HG03159 (cell line): ENCODE results near the gene BLTP2.
"Not testable (repeated sequence)": the region's sequence is repeated elsewhere in the genome, so short reads cannot be mapped to it uniquely, and the experiment has no call there.

Experiments
- ATAC-seq: cut with Tn5 transposase; IDR thresholded peaks from one replicate; pipeline ENCODE4 v1.9.1; 2021; ENCODE audit warnings: mild to moderate bottlenecking, moderate library complexity; ENCODE audit not compliant: unreplicated experiment

The BLTP2 gene

DNA sequence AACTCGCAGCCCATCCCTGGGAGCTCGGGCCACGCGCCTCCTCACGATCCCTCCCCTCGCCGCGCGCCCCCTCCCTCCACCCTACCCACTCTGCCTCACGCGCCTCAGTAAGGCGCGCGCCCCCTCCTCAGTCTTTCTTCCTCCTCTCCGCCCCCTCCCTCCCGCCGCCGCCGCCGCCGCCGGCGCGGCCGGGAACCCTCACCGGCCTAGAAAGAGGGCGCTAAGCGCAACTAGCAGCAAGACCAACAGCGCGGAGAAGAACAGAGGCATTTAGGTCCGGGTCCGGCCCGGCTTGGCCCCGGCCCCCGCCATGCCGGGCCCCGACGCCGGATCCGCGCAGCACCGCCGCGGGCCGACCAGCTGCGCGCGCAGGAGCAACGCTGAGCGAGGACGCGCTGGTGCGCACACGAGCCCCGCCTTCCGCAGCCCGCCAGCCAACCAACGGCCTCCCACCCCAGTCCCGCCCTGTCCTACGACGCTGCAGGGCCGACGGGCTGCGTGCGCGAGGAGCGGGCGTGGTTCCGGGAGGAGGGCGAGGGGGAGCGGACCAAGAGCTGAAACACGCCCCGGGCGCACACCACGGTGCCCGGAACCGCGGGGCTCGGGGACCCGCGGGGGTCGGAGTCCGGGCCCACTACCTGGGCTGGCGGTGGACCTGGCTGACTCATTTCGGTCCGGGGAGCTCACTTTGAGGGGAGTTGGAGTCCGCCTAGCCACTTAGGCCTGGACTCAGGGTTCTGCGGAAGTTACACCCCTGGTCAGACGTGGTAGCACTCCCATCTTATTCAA, at the start of gene BLTP2:
Gene BLTP2, minus strand, starts transcription at position 372 of the 789 bp plus-strand sequence. Its CDS starts 102 bp downstream, at position 270.
- peak; percentile 86 for ATAC-seq

DNA sequence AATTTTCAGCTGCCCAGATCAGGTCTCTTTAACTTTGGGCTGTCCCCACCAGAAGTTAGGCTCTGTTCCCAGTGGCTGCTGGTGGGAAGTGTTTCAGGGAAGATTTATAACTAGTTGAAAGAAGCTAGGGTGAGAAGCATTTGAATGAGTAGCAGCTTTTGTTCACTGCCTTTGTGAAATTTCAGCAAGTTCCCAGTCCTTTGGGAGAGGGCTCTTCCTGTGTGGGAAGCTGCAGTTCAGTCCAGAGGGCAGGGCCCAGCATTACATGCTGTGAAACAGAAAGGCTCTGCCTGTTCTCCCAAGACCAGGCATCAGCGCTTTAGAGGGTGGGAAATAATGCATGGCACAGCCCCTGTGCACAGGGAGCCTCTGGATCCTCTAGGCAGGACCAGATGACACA, 48.9 kb upstream of the BLTP2 start:
- ATAC-seq, result no peak

DNA sequence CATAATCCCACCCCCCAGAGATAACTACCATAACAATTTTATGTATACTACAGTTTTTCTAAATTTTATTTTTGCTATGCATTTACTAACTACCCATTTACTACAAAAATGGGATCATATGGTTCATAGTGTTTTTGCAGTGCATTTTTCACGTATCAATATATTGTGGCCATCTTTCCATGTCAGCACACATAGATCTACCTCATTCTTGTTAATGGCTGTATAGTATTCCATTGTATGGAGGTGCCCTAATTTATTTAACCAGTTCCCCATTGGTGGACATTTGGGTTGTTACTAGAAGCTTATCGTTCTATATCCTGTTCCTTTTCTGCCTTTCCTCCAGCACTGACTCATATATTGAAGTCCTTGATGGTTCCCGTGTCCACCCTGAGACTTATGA, 44.1 kb upstream of the BLTP2 start:
- no peak for ATAC-seq

DNA sequence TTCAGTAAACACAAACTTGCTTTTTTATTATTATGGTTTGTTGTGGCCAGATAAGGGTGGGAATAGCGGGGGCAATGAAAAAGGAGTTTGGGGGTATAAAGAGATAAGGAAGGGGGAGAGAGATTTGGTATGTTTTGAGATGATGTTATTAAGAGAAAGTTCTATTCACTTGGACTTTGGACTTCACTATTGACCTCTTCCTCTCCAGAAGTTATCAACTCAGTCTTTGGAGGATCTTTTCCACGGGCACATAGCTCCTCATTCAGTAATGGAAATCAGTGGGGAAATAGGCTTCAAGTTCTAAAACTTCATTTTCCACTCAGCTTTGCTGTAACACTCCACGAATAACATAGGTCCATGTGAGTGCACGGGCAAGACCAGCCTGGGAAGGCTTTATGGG, 43.5 kb upstream of the BLTP2 start:
- no peak for ATAC-seq

DNA sequence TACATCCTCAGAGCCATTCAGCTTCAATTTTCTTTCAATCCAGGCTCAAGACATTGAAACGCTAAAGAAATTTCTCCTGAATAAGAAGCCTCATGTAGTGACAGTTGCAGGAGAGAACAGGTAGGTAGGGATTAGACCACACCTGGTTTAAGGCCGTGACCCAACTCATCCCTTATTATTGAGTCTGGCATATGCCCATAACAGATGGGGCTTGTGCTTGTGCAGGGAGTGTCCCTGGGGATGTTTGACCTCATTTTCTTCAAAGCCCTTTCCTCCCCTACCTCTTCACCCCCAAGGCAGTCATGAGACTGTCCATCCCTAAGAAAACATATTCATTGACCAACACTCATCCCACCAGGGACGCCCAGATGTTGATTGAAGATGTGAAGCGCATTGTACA, 41.3 kb upstream of the BLTP2 start:
- ATAC-seq, result no peak

DNA sequence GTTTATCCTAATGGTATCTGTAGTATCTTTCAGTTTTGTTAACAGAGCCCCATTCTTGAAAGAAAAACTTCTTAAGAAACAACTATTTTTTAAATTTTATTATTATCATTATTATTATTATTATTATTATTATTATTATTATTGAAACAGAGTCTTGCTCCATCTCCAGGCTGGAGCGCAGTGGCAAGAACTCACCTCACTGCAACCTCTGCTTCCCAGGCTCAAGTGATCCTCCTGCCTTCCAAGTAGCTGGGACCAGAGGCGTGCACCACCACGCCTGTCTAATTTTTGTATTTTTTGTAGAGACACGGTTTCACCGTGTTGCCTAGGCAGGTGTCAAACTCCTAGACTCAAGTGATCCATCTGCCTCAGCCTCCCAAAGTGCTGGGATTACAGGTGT, 40.4 kb upstream of the BLTP2 start:
- ATAC-seq, result no peak

DNA sequence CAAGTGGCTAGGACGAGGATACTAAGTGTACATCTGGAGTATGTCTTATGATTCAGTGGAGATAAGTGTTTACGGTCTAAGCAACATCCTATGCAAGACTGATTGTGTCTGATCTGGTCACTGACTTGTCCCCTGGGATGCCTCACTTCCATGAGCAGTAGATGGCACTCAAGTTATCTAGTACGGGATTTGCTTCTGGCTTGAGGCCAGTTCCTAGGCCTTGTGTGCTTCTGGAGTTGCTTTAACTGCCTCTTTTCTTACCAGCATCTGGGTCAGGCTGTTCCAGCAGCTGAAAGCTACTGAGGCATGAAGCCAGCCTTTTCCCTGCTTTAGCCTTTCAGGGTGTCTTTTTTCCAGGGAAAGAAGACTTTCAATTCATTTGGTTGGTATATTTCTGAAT, 40.0 kb upstream of the BLTP2 start:
- no peak for ATAC-seq

DNA sequence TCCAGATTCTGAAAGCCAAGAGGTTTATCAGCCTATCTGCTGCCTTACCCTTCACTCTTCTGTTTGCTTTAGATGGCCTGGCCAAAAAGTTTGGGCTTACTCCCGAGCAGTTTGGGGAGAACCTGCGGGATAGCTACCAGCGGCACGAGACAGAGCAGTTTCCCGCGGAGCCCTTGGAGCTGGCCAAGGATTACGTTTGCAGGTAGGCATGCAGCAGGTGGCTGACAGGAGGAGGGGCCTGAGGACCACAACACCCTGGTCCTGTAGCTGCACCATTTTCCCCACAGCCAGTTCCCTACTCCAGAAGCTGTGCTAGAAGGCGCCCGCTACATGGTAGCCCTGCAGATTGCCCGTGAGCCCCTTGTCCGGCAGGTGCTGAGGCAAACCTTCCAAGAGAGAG, 37.7 kb upstream of the BLTP2 start:
- ATAC-seq, result no peak

DNA sequence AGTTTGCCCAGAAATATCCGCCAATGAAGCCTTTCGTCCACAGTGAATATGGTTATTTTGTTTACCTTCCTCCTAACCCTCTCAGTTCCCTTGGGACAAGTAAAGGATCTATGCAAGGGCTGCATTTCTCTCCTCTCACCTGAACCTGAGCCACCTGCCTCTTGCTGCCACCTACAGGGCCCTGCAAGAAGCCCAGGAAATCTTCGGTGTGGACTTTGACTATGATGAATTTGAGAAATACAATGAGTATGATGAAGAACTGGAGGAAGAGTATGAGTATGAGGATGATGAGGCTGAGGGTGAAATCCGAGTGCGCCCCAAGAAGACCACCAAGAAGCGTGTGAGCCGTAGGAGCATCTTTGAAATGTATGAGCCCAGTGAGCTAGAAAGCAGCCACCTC, 31.0 kb upstream of the BLTP2 start:
- ATAC-seq, result no peak

DNA sequence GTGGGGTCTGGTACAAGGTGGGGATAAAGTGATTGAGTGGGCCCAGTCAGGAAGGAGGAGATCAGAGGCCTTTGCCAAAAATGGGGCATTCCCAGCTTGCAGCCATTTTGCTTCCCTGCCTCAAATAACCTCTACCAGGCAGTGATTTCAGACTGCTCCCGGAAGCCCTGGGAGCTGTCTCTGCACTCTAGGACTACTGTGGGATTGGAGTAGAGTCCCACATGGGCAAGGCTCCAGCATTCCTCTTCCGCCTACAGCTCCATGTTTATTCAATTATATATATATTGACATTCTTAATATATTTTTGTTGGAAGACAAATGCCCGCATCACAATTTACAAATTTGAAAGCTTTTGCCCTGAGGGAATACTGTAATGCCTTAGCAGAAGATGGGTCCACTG, 30.5 kb upstream of the BLTP2 start:
- ATAC-seq, result no peak

DNA sequence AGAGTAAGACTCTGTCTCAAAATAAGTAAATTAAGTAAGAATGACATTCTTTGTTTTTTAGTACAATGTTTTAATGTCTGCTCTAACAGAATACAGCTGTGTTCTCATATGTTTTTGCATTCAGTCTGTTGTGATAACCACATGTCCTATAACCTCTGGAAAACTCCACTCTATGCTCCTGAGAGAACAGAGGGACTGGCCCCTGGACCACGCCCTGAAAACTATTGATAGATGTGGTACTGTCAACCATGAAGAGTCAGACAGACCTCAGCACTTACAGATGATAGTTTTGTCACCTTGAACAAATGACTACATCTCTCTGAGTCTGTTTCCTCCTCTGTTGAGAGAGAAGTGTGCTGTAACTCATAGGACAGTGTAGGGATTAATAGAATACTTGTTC, 25.0 kb upstream of the BLTP2 start:
- no peak for ATAC-seq

DNA sequence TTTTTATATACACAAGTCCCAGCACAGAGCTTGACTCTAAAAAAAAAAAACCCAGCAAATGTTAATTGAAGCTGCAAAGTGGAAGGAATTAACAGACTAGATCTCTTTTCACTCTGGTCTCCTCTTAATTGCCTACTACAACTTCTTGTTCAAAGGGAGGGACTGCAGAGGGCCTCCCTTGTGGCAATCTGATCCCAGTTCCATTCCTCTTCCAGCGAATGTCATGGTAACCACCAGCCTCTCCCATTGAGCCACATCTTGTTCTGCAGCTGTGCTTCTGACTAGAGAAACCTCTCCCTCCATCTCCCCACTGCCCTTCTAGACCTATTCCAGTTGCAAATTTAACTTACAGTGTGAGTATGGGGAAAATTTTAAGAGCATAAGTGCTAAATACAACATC, 22.9 kb upstream of the BLTP2 start:
- ATAC-seq, result no peak

DNA sequence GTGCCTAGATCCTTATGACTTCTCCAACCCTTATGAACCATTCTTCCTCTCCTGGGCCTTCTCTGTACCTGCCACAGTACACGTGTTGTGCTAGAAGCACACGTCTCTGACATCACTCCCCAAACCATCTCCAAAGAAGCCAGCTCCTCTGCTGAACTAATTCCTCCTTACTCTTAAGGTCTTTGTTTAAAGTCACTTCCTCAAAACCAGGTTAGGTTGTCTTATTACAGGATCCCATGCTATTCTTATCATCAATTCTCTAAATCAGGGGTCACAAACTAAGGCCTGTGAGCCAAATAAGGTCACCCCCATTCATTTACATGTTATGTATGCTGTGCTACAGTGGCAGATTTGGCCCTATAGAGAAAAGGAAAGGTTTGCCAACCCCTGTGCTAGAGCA, 21.0 kb upstream of the BLTP2 start:
- ATAC-seq, result no peak

DNA sequence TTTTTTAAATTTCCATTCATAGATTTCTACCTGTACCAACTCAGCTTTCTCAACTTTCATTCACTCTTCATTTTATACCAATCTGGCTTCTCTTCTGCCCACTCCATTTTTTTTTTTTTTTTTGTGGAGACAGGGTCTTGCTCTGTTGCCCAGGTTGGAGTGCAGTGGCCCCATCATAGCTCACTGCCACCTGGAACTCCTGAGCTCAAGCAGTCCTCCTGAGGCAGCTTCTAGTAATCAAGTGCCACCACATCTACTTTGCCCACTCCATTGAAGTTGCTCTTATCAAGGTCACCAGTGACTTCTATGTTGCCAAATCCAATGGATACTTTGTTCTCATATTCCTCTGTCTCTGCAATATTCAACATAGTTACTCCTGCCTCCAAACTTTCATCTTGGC, 18.8 kb upstream of the BLTP2 start:
- ATAC-seq, result no peak

DNA sequence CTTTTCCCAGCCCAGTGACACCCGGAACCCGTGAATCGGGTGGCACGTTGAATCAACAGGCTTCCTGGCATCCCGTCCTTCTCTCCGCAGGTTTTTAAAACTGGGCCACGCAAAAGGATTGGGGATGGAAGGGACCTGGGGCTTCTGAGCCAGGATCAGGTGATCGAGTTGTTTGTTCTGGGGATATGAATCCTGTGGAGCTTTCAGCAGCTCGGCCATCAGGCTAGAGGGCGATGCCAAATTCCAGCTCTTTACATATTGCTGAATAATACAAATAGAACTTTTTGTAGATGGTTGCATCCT, 17.5 kb upstream of the BLTP2 start:
- no peak for ATAC-seq

DNA sequence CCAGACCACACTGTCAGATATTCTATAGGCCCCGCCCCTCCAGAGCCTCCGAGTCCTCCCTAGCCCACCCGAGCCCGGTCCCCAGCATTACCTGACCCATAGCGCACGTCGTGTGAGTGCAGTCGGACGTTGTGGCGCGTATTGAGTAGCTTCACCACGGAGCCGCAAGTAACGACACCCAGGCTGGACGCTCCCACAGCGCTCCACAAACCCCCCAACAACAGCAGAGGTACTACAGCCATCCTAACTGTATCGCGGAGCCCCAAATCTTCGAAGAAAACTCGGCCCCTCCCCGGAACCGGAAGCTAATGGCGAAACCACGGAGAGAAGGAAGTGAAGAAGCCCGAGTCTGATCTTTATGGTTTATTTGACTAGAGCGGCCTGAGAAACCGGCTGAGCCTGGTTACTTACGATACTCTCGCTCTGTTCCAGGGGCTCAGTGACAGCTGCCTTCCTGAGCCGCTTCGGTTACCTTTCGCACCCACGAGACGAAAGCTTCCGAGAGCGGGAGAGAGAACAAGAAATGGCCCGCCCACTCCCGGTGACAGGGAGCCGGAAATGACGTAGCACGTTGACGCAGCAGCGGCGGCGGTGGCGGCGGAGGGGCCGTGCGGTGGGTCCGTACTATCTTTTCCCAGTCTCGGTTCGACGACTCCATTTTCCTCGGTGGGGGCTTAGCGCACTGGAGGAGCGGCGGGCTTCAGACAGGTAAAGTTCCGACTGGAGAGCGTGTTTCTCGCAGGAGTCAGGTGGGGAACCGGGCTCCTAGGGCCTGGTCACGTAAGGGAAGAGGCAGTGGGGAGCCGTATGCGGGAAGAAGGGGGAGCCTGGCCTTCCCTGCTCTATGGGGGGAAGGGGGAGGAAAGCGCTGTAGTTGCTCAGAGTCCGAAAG, 16.9 kb upstream of the BLTP2 start, which contains the start of the genes SDF2 and SUPT6H:
Gene SDF2, minus strand, starts transcription at position 272 of the 892 bp plus-strand sequence. Its CDS starts 30 bp downstream, at position 242.
Gene SUPT6H, plus strand, starts transcription at position 571 of the 892 bp plus-strand sequence. CDS start 11,197 bp downstream, outside the sequence.
- peak; percentile 81 for ATAC-seq

DNA sequence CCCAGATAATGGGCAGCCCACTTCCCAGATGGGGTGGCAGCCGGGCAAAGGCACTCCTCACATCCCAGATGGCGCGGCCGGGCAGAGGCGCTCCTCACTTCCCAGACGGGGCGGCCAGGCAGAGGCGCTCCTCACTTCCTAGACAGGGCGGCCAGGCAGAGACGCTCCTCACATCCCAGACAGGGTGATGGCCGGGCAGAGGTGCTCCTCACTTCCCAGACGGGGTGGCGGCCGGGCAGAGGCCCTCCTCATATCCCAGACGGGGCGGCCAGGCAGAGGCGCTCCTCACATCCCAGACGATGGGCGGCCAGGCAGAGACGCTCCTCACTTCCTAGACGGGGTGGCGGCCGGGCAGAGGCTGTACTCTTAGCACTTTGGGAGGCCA, 14.5 kb upstream of the BLTP2 start:
- ATAC-seq, result not testable (repeated sequence)

DNA sequence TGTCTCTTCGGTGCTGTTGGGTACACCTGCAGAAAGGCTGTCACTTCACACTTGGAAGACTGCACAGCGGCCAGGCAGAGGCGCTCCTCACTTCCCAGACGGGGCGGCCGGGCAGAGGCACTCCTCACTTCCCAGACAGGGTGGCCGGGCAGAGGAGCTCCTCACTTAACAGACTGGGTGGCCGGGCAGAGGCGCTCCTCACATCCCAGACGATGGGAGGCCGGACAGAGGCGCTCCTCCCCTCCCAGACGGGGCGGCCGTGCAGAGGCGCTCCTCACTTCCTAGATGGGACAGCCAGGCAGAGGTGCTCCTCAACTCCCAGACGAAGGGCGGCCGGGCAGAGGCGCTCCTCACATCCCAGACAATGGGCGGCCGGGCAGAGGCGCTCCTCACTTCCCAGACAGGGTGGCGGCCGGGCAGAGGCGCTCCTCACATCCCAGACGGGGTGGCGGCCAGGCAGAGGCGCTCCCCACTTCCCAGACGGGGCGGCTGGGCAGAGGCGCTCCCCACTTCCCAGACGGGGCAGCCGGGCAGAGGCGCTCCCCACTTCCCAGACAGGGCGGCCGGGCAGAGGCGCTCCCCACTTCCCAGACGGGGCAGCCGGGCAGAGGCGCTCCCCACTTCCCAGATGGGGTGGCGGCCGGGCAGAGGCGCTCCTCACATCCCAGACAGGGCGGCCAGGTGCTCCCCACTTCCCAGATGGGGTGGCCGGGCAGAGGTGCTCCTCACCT, 14.0 kb upstream of the BLTP2 start:
- ATAC-seq, result not testable (repeated sequence)

DNA sequence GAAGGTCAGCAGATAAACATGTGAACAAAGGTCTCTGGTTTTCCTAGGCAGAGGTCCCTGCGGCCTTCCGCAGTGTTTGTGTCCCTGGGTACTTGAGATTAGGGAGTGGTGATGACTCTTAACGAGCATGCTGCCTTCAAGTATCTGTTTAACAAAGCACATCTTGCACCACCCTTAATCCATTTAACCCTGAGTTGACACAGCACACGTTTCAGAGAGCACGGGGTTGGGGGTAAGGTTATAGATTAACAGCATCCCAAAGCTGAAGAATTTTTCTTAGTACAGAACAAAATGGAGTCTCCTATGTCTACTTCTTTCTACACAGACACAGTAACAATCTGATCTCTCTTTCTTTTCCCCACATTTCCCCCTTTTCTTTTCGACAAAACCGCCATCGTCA, 13.4 kb upstream of the BLTP2 start:
- not testable (repeated sequence) for ATAC-seq

DNA sequence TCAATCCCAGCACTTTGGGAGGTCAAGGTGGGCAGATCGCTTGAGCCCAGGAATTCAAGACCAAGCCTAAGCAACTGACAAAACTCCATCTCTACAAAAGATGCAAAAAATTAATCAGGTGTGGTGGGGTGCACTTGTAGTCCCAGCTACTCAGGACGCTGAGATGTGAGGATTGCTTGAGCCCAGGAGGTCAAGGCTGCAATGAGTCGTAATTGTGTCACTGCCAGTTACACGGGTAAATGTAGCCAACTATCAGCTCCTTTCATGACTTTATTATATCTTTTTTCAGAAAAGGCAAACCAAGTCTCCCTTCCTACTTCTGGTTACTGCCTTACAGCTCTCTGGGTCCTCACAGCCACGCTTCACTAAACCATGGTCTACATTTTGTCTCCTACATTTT, 12.8 kb upstream of the BLTP2 start:
- no peak for ATAC-seq

DNA sequence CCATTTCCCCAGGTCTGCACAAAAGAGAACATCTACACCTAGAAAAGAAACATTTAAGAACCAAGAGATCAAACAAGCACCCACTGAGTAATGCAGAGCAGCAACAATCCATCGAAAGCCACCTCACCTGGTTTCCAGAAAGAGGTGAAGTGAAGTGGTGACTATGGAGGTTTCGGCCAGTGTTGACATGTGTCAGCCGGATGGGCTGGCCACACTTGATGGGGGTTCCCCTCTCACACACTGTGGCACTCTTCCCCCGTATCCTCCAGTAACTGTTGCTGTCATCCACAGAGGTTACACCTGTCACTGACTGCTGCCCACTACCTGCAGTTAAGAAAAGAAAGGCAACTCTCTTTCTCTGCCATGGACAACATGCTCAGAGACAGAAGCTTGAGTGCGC, 10.2 kb upstream of the BLTP2 start:
- ATAC-seq, result no peak
